SK-N-SH (cell line): Measurements from ENCODE around the gene GALNT18. TPM values are rescaled to one million over a fixed set of nuclear protein-coding genes. Genes with fewer than 3 reads are reported as not detected.

Source experiments
- CTCF ChIA-PET: fragments of 300-600, 350-600 bp; formaldehyde crosslinking; extraction: SDS; loops from one replicate; lab custom pipeline; 2021; lab: Yijun Ruan, JAX
- POLR2A ChIA-PET: fragments of 350-600 bp; sonication (Branson Sonifier 250); formaldehyde crosslinking; extraction: SDS; loops from one replicate; lab custom pipeline; 2020; ENCODE audit warnings: antibody characterized with exemption, inconsistent platforms; lab: Yijun Ruan, JAX
- DNase-seq: peaks from one replicate; pipeline ENCODE4 v3.0.0; 2012
- H2AFZ ChIP-seq: fragments of 200-600 bp; sonication (generic); 2 replicates; pipeline ENCODE4 v1.8.1; 2016; ENCODE audit warnings: antibody characterized with exemption, mild to moderate bottlenecking, low read depth
- H3F3A ChIP-seq: fragments of 200-600 bp; sonication (generic); replicated peaks from 2 replicates; pipeline ENCODE3; 2016; ENCODE audit warnings: antibody characterized with exemption, mild to moderate bottlenecking; ENCODE audit not compliant: insufficient read depth
- H3K27ac ChIP-seq, 2 experiments: fragments of 200-500 bp in 1 of 2; fragments of 200-600 bp in 1 of 2; sonication (Bioruptor generic) in 1 of 2; sonication (generic), shearing (Covaris generic) in 1 of 2; 2 replicates each; pipeline versions ENCODE4 v1.5.1 to v1.6.1; 2014 to 2016; ENCODE audit warnings: low read depth in 2 of 2, inconsistent platforms in 1 of 2, low read length in 1 of 2, mild to moderate bottlenecking in 1 of 2, mixed read lengths in 1 of 2
- H3K27me3 ChIP-seq: fragments of 200-600 bp; sonication (generic), shearing (Covaris generic); 2 replicates; pipeline ENCODE4 v1.6.1; 2016; ENCODE audit warnings: mixed run types; ENCODE audit not compliant: insufficient read depth
- H3K36me3 ChIP-seq, 2 experiments: fragments of 200-500 bp in 1 of 2; fragments of 200-600 bp in 1 of 2; sonication (Bioruptor generic) in 1 of 2; sonication (generic) in 1 of 2; replicated peaks in 1 of 2; 2 replicates each; pipeline versions ENCODE3 to v1.5.1; 2014 to 2016; ENCODE audit warnings: low read length in 1 of 2, mild to moderate bottlenecking in 1 of 2; ENCODE audit not compliant: insufficient read depth in 2 of 2, control insufficient read depth in 1 of 2
- H3K4me1 ChIP-seq, 2 experiments: fragments of 200-500 bp in 1 of 2; fragments of 200-600 bp in 1 of 2; sonication (Bioruptor generic) in 1 of 2; sonication (generic), shearing (Covaris generic) in 1 of 2; 2 replicates each; pipeline versions ENCODE4 v1.5.1 to v1.6.1; 2014 to 2016; ENCODE audit warnings: low read depth in 1 of 2, low read length in 1 of 2, mixed run types in 1 of 2; ENCODE audit not compliant: insufficient read depth in 2 of 2, control insufficient read depth in 1 of 2
- H3K4me2 ChIP-seq: fragments of 200-600 bp; sonication (generic), shearing (Covaris generic); 2 replicates; pipeline ENCODE4 v1.6.1; 2017; ENCODE audit warnings: mixed run types
- H3K4me3 ChIP-seq, 2 experiments: fragments of 200-500 bp in 1 of 2; fragments of 200-600 bp in 1 of 2; sonication (Bioruptor generic) in 1 of 2; sonication (generic), shearing (Covaris generic) in 1 of 2; 2 replicates each; pipeline versions ENCODE4 v1.5.1 to v1.8.1; 2014 to 2016; ENCODE audit warnings: low read depth in 2 of 2, inconsistent platforms in 1 of 2, low read length in 1 of 2, mild to moderate bottlenecking in 1 of 2, mixed read lengths in 1 of 2, moderate library complexity in 1 of 2
- H3K79me2 ChIP-seq: fragments of 200-600 bp; sonication (generic); 2 replicates; pipeline ENCODE4 v1.8.1; 2017; ENCODE audit warnings: mild to moderate bottlenecking; ENCODE audit not compliant: insufficient read depth
- H3K9ac ChIP-seq: fragments of 200-600 bp; sonication (generic); 2 replicates; pipeline ENCODE4 v1.6.1; 2017; ENCODE audit warnings: mixed run types
- H3K9me2 ChIP-seq: fragments of 200-600 bp; sonication (generic); 2 replicates; pipeline ENCODE4 v1.6.1; 2017; ENCODE audit warnings: mixed run types
- H3K9me3 ChIP-seq: fragments of 200-600 bp; sonication (generic); 2 replicates; pipeline ENCODE4 v1.6.1; 2017; ENCODE audit warnings: mixed run types, mild to moderate bottlenecking, moderate library complexity
- H4K20me1 ChIP-seq: fragments of 200-600 bp; sonication (generic); 2 replicates; pipeline ENCODE4 v1.6.1; 2017; ENCODE audit warnings: mild to moderate bottlenecking, mixed run types; ENCODE audit not compliant: insufficient read depth
- CTCF ChIP-seq: fragments of 200-600 bp; sonication (generic); IDR thresholded peaks from 2 replicates; pipeline ENCODE4 v1.6.1; 2017; ENCODE audit warnings: antibody characterized with exemption, mild to moderate bottlenecking, moderate library complexity
- ELF1 ChIP-seq: IDR thresholded peaks from 2 replicates; pipeline ENCODE4 v1.4.0; 2012
- FOXM1 ChIP-seq: IDR thresholded peaks from 2 replicates; pipeline ENCODE4 v1.4.0; 2012; ENCODE audit warnings: low read depth, mild to moderate bottlenecking
- IRF3 ChIP-seq: fragments of 150-350 bp; IDR thresholded peaks from 2 replicates; pipeline ENCODE4 v1.6.1; 2016; ENCODE audit warnings: mild to moderate bottlenecking, low read depth, low read length
- MEF2A ChIP-seq: IDR thresholded peaks from 2 replicates; pipeline ENCODE4 v1.4.0; 2012; ENCODE audit warnings: low read depth, borderline replicate concordance
- POLR2AphosphoS5 ChIP-seq: IDR thresholded peaks from 2 replicates; pipeline ENCODE4 v1.6.1; 2012; ENCODE audit warnings: low read depth, low read length
- RFX5 ChIP-seq: IDR thresholded peaks from 2 replicates; pipeline ENCODE4 v1.6.1; 2012; ENCODE audit warnings: mild to moderate bottlenecking, improper control_type of control experiment, low read length
- RXRA ChIP-seq: IDR thresholded peaks from 2 replicates; pipeline ENCODE4 v1.4.0; 2012; ENCODE audit warnings: low read depth, mild to moderate bottlenecking, borderline replicate concordance
- TAF1 ChIP-seq: IDR thresholded peaks from 2 replicates; pipeline ENCODE4 v1.6.1; 2012; ENCODE audit warnings: low read depth, mild to moderate bottlenecking, low read length, moderate library complexity, borderline replicate concordance
- TEAD4 ChIP-seq: IDR thresholded peaks from 2 replicates; pipeline ENCODE4 v1.4.0; 2012; ENCODE audit warnings: mild to moderate bottlenecking, borderline replicate concordance; ENCODE audit not compliant: insufficient read depth
- ZBTB33 ChIP-seq: IDR thresholded peaks from 2 replicates; pipeline ENCODE4 v1.4.0; 2012; ENCODE audit warnings: low read depth, borderline replicate concordance
- WGBS: methylation state at CpG from one replicate; pipeline ENCODE4 v1.1.6; 2017; ENCODE audit warnings: low lambda C conversion rate; 5-methylcytosine and 5-hydroxymethylcytosine counted together
- polyA plus RNA-seq, 3 experiments: library from polyadenylated mRNA; depleted of rRNA; stranded (reverse); fragments of >200 nt; gene quantifications; 2 replicates each; pipeline ENCODE4 v1.2.3, GENCODE V29; 2012
- TF ChIP-seq, protein P1 (sequence below): IDR thresholded peaks from 2 replicates; pipeline ENCODE4 v1.4.0; 2012; ENCODE audit warnings: low read depth, borderline replicate concordance

Gene GALNT18
- polyA plus RNA-seq, 1 of the 3 experiments (the other 2 are of a cell fraction), result 0.64 TPM

- Histone ChIP-seq H3K27ac (no peak overlapping the region), H3K36me3 (no peaks in the 10 kb centered on the region), H3K4me2 (no peak overlapping the region), H3K79me2 (no peaks in the 10 kb centered on the region), H3K9me2 (no peaks in the 10 kb centered on the region), H3K4me1 (peaks cover 0 to 8% of the 10 kb centered on the region in 2 experiments; a peak in 1 of 4 replicates), H3K9ac (no peak overlapping the region), H4K20me1 (no peaks in the 10 kb centered on the region), H2AFZ (no peak overlapping the region), H3F3A (no peaks in the 10 kb centered on the region), H3K27me3 (no peaks in the 10 kb centered on the region), H3K4me3 (no peak overlapping the region), H3K9me3 (no peaks in the 10 kb centered on the region)
- TF ChIP-seq ZBTB33, result no peak
- no peak for TF ChIP-seq POLR2AphosphoS5
- no peak for TF ChIP-seq RFX5
- no peak for TF ChIP-seq CTCF
- no peak for TF ChIP-seq MEF2A
- TF ChIP-seq ELF1, result no peak
- TF ChIP-seq IRF3, result no peak
- TF ChIP-seq TAF1, result no peak
- no peak for TF ChIP-seq FOXM1
- TF ChIP-seq TEAD4, result no peak
- TF ChIP-seq RXRA, result no peak
- TF ChIP-seq, protein P1, sequence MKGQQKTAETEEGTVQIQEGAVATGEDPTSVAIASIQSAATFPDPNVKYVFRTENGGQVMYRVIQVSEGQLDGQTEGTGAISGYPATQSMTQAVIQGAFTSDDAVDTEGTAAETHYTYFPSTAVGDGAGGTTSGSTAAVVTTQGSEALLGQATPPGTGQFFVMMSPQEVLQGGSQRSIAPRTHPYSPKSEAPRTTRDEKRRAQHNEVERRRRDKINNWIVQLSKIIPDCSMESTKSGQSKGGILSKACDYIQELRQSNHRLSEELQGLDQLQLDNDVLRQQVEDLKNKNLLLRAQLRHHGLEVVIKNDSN, result no peak
- POLR2A ChIA-PET, result no interaction called here
- WGBS, result 51% methylated on average over 5 of the region's 5 CpGs
- CTCF ChIA-PET, result interaction anchor here (1.0 to 1.2 kb wide), 2 partner anchors 12 to 49 kb away, joined by 3 read pairs; no protein-coding TSS in a partner anchor
- DNase-seq, result no peak
These were observed 359.5 kb downstream of the GALNT18 start for GRCh38 chr11:11262171-11262920.
